Suprapubic skin (tissue), 4 donors: Measurements from ENCODE around the gene ARHGAP31.

Source experiments
- CTCF ChIP-seq, 2 donors: fragments of 200-600 bp in 1 of 2; fragments of 450-650 bp in 1 of 2; sonication (generic) in 1 of 2; IDR thresholded peaks; one replicate each; pipeline ENCODE4 v1.5.1; 2016 to 2019; ENCODE audit warnings: antibody characterized with exemption in 2 of 2, mild to moderate bottlenecking in 1 of 2, moderate library complexity in 1 of 2
- EP300 ChIP-seq: sonication (generic); formaldehyde crosslinking; IDR thresholded peaks from one replicate; pipeline ENCODE4 v1.6.1; 2017; ENCODE audit warnings: antibody characterized with exemption
- POLR2A ChIP-seq, 2 donors: fragments of 450-650 bp; IDR thresholded peaks; one replicate each; pipeline ENCODE4 v1.6.1; 2017; ENCODE audit warnings: antibody characterized with exemption in 2 of 2, mild to moderate bottlenecking in 2 of 2, moderate library complexity in 2 of 2
- POLR2AphosphoS5 ChIP-seq, 3 donors: sonication (generic); formaldehyde crosslinking; IDR thresholded peaks; one replicate each; pipeline ENCODE4 v1.6.1; 2017; ENCODE audit warnings: antibody characterized with exemption in 3 of 3

- TF ChIP-seq CTCF (IDR thresholded peaks at IDR 0.05) (no peak), EP300 (no peak), POLR2A (IDR thresholded peaks at IDR 0.05) (no peak), POLR2AphosphoS5 (IDR thresholded peaks at IDR 0.05) (no peak)
These were observed 52.9 kb downstream of the ARHGAP31 start for GRCh38 chr3:119347036-119347435.
